Measurements from ENCODE around the gene ITGB2.

DNA sequence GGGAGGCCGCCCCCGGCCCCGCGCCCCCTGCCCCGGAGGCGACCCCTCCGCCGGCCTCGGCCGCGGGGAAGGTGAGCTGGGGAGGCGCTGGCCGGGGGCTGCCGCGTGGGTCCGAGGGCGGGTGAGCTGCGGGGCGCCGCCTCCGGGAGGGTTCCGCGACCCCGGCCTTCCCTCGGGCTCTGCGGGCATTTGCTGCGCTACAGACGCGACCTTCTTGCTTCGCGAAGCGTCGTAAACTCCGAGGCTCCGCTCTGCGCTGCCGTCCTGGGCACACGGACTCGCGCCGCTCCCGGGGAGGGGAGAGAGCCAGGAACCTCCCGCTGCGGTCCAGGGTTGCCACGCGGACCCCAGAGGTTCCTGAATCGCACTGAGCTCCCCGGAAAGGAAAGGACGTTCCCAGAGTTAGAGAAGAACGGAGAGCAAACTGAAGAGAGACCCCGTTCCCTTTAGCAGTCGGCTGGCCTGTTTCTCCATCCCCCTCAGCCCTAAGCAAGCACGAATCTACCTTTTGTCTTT is 19.5 kb upstream of the ITGB2 start:
- TF ChIP-seq, protein P1, sequence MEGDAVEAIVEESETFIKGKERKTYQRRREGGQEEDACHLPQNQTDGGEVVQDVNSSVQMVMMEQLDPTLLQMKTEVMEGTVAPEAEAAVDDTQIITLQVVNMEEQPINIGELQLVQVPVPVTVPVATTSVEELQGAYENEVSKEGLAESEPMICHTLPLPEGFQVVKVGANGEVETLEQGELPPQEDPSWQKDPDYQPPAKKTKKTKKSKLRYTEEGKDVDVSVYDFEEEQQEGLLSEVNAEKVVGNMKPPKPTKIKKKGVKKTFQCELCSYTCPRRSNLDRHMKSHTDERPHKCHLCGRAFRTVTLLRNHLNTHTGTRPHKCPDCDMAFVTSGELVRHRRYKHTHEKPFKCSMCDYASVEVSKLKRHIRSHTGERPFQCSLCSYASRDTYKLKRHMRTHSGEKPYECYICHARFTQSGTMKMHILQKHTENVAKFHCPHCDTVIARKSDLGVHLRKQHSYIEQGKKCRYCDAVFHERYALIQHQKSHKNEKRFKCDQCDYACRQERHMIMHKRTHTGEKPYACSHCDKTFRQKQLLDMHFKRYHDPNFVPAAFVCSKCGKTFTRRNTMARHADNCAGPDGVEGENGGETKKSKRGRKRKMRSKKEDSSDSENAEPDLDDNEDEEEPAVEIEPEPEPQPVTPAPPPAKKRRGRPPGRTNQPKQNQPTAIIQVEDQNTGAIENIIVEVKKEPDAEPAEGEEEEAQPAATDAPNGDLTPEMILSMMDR (conservative IDR thresholded peaks at IDR 0.05) = no peak
- no peak for TF ChIP-seq EZH2 (IDR thresholded peaks at IDR 0.05; ENCODE audit: low read depth)
